PC-9 (cell line): Measurements from ENCODE around the gene KCNH1. TPM values are rescaled to one million over a fixed set of nuclear protein-coding genes. Genes with fewer than 3 reads are reported as not detected.

Source experiments
- BruUV-seq: library from RNA; stranded (reverse); fragments of 400-500 nt; replicated peaks from 2 replicates; lab custom pipeline; 2021; lab: Mats Ljungman, UMichigan
- CTCF ChIA-PET: fragments of 300-600 bp; sonication (Branson Sonifier 250); formaldehyde crosslinking; loops from one replicate; lab custom pipeline; 2022; ENCODE audit warnings: antibody characterized with exemption; lab: Charles Lee
- POLR2A ChIA-PET: fragments of 300-600 bp; sonication (Branson Sonifier 250); formaldehyde crosslinking; loops from one replicate; lab custom pipeline; 2022; ENCODE audit warnings: antibody characterized with exemption; ENCODE audit not compliant: unreplicated experiment; lab: Charles Lee
- DNase-seq, 2 experiments: peaks; one replicate each; pipeline versions ENCODE4 v3.0.0 to v3.0.0-alpha.2; 2015 to 2022; ENCODE audit warnings: mixed read lengths in 1 of 2
- H2AFZ ChIP-seq: fragments of 200-600 bp; sonication (generic); 2 replicates; pipeline ENCODE4 v1.8.1; 2017; ENCODE audit warnings: antibody characterized with exemption
- H3F3A ChIP-seq: fragments of 200-600 bp; sonication (generic); 2 replicates; pipeline ENCODE4 v1.8.1; 2017; ENCODE audit warnings: antibody characterized with exemption, mild to moderate bottlenecking, low read depth; ENCODE audit not compliant: insufficient read depth
- H3K27ac ChIP-seq: fragments of 200-600 bp; sonication (generic); 2 replicates; pipeline ENCODE4 v1.6.1; 2016; ENCODE audit warnings: mixed run types
- H3K27me3 ChIP-seq: fragments of 200-600 bp; sonication (generic); 2 replicates; pipeline ENCODE4 v1.6.1; 2016; ENCODE audit warnings: low read depth, mixed run types; ENCODE audit not compliant: insufficient read depth
- H3K36me3 ChIP-seq: fragments of 200-600 bp; sonication (generic); 2 replicates; pipeline ENCODE4 v1.6.1; 2016; ENCODE audit warnings: low read depth, mixed run types
- H3K4me1 ChIP-seq: fragments of 200-600 bp; sonication (generic); replicated peaks from 2 replicates; pipeline ENCODE4 v1.6.1; 2016; ENCODE audit warnings: mixed run types; ENCODE audit not compliant: insufficient read depth
- H3K4me2 ChIP-seq: fragments of 200-600 bp; sonication (generic); 2 replicates; pipeline ENCODE4 v1.6.1; 2017; ENCODE audit warnings: mixed run types
- H3K4me3 ChIP-seq: fragments of 200-600 bp; sonication (generic); 2 replicates; pipeline ENCODE4 v1.6.1; 2016; ENCODE audit warnings: mixed run types
- H3K79me2 ChIP-seq: fragments of 200-600 bp; sonication (generic); 2 replicates; pipeline ENCODE4 v1.6.1; 2017; ENCODE audit warnings: low read depth, mixed run types
- H3K9me2 ChIP-seq: fragments of 200-600 bp; sonication (generic); 2 replicates; pipeline ENCODE4 v1.8.1; 2017; ENCODE audit warnings: mild to moderate bottlenecking; ENCODE audit not compliant: insufficient read depth
- H3K9me3 ChIP-seq: fragments of 200-600 bp; sonication (generic); 2 replicates; pipeline ENCODE4 v1.8.1; 2016; ENCODE audit warnings: low read depth; ENCODE audit not compliant: insufficient read depth
- H4K20me1 ChIP-seq: fragments of 200-600 bp; sonication (generic); 2 replicates; pipeline ENCODE4 v1.8.1; 2017; ENCODE audit not compliant: insufficient read depth
- EZH2 ChIP-seq: fragments of 200-600 bp; sonication (generic); IDR thresholded peaks from 2 replicates; pipeline ENCODE4 v1.8.0; 2017; ENCODE audit warnings: antibody characterized with exemption, low read depth
- intact Hi-C: fragments of 100-400 bp; cut with micrococcal nuclease; formaldehyde crosslinking; loops from one replicate; pipeline ENCODE4 v1.10.0; 2022; ENCODE audit not compliant: unreplicated experiment
- total RNA-seq: library from RNA; stranded (reverse); gene quantifications from 2 replicates; pipeline ENCODE4 v1.2.3, GENCODE V29; 2021
- TF ChIP-seq, protein P1 (sequence below): fragments of 200-600 bp; sonication (generic); conservative IDR thresholded peaks from 2 replicates; pipeline ENCODE4 v1.6.1; 2017; ENCODE audit warnings: mixed run types, antibody characterized with exemption, mild to moderate bottlenecking, moderate library complexity

The KCNH1 gene
- total RNA-seq, 1 experiment from 2014 or later = not detected

DNA sequence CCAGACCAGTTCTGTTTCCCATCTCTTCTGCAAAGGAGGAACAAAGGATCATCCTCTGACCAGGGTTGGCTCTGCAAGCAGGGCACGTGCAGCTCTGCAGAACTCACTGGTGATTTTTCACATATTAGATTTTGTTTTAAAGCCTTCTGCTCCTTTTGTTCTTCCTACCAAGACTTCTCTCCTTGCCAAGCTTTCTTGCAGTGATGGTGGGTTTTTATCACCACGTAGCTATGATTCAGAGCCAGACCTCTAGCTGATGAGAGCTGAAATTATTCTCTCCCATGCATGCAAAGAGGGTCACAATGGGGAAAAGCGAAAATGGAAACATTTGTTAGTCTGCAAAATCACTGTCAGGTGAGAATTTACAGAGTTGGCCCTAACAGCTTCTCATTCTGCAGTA, 225.2 kb downstream of the KCNH1 start:
- no TSS peak for BruUV-seq
- CTCF ChIA-PET = no interaction called here

DNA sequence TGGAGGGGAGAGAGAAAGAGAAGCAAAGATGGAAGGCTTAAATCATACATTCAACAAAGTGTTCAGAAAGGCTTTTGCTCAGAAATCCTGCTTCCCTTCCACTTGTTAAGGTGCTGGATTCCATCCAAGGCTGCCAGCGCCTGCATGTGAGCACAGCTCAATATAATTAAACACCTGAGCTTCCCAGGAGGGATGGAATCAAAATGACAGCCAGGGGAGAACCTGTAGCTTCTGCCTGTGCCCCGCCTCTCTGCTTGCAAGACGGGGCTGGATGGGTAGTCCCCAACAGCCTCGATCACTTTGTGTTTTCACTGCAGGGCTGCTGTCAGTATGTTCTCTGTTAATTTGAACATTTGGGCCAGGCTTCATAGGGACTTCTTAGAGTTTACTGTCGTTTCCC, 225.7 kb downstream of the KCNH1 start:
- Histone ChIP-seq H3K27ac (no peak overlapping the region), H3F3A (no peaks in the 10 kb centered on the region), H3K4me3 (no peak overlapping the region), H3K4me2 (no peak overlapping the region), H4K20me1 (no peaks in the 10 kb centered on the region), H3K9me3 (no peaks in the 10 kb centered on the region), H3K9me2 (no peaks in the 10 kb centered on the region), H2AFZ (no peak overlapping the region), H3K36me3 (no peaks in the 10 kb centered on the region), H3K4me1 (no peaks in the 10 kb centered on the region), H3K79me2 (no peaks in the 10 kb centered on the region), H3K27me3 (peaks cover 10% of the 10 kb centered on the region; the same call in 1 of the 2 replicates)
- CTCF ChIA-PET = no interaction called here
- no peak for DNase-seq
- BruUV-seq = no TSS peak
- TF ChIP-seq, protein P1, sequence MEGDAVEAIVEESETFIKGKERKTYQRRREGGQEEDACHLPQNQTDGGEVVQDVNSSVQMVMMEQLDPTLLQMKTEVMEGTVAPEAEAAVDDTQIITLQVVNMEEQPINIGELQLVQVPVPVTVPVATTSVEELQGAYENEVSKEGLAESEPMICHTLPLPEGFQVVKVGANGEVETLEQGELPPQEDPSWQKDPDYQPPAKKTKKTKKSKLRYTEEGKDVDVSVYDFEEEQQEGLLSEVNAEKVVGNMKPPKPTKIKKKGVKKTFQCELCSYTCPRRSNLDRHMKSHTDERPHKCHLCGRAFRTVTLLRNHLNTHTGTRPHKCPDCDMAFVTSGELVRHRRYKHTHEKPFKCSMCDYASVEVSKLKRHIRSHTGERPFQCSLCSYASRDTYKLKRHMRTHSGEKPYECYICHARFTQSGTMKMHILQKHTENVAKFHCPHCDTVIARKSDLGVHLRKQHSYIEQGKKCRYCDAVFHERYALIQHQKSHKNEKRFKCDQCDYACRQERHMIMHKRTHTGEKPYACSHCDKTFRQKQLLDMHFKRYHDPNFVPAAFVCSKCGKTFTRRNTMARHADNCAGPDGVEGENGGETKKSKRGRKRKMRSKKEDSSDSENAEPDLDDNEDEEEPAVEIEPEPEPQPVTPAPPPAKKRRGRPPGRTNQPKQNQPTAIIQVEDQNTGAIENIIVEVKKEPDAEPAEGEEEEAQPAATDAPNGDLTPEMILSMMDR = no peak
- TF ChIP-seq EZH2 = no peak
- POLR2A ChIA-PET = no interaction called here
- intact Hi-C loops = no loop called here

More for the DNA sequence above, 225.2 kb downstream of the KCNH1 start:
- Histone ChIP-seq H3K27me3 (peaks cover 10% of the 10 kb centered on the region; the same call in 1 of the 2 replicates), H3K9me2 (no peaks in the 10 kb centered on the region), H3K4me2 (no peak overlapping the region), H2AFZ (no peak overlapping the region), H3F3A (no peaks in the 10 kb centered on the region), H3K4me3 (no peak overlapping the region), H3K4me1 (no peaks in the 10 kb centered on the region), H3K9me3 (no peaks in the 10 kb centered on the region), H3K27ac (no peak overlapping the region), H3K79me2 (no peaks in the 10 kb centered on the region), H3K36me3 (no peaks in the 10 kb centered on the region), H4K20me1 (no peaks in the 10 kb centered on the region)
- no peak for DNase-seq
- intact Hi-C loops = no loop called here
- TF ChIP-seq EZH2 = no peak
- TF ChIP-seq, protein P1 = no peak
- POLR2A ChIA-PET = no interaction called here

DNA sequence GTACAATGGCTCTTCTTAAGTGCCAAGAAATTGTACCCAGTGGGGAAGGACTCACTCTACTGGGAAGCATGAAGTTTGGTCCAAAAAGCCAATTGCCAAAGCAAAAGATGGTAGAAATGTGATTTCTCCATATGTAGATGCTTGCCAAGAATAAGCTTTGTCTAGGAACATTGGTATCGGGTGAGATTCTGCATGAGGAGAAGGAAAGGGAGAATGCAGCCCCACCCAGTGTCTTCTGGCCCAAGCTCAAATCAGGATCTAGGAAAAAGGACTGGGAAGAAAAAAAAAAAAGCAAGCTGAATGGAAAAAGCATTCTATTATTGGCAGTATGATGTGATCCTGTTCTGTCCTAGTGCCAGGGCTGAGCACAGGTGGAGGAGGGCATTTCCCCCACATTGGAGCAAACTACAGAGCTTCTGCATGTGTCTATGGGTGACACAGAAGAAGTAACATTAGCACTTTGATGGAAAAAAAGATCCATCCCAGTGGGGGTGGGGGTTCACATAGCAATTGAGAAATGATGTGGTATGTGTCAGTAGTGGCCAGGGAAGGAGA, 226.6 kb downstream of the KCNH1 start:
- intact Hi-C loops = no loop called here
- TF ChIP-seq EZH2 = no peak
- TF ChIP-seq, protein P1 = no peak
- Histone ChIP-seq H3K4me2 (no peak overlapping the region), H3K27ac (no peak overlapping the region), H3K4me3 (no peak overlapping the region), H3K9me3 (no peaks in the 10 kb centered on the region), H3K36me3 (no peaks in the 10 kb centered on the region), H2AFZ (no peak overlapping the region), H3F3A (no peaks in the 10 kb centered on the region), H3K27me3 (peaks cover 10% of the 10 kb centered on the region; the same call in 1 of the 2 replicates), H4K20me1 (no peaks in the 10 kb centered on the region), H3K79me2 (no peaks in the 10 kb centered on the region), H3K4me1 (no peaks in the 10 kb centered on the region), H3K9me2 (no peaks in the 10 kb centered on the region)
- ChIA-PET POLR2A (no interaction called here), CTCF (interaction anchor here (0.6 kb wide), 1 partner anchor 389 kb away, joined by 3 read pairs; no protein-coding TSS in a partner anchor)
- BruUV-seq = no TSS peak
- no peak for DNase-seq
